GM19238 (cell line): ENCODE results near the gene SLC12A5.
"Not testable (repeated sequence)": the region's sequence is repeated elsewhere in the genome, so short reads cannot be mapped to it uniquely, and the experiment has no call there.

Source experiments
- DNase-seq: peaks from one replicate; pipeline ENCODE4 v3.0.0; 2011; ENCODE audit warnings: low spot score; ENCODE audit not compliant: insufficient read length

The SLC12A5 gene

GRCh38 chr20:46076806-46077205, 47.8 kb downstream of the SLC12A5 start:
- no peak for DNase-seq

GRCh38 chr20:46077642-46078305, 48.8 kb downstream of the SLC12A5 start:
- no peak for DNase-seq

GRCh38 chr20:46078954-46079353, 49.9 kb downstream of the SLC12A5 start:
- DNase-seq, result no peak

GRCh38 chr20:46081074-46081473, 52.1 kb downstream of the SLC12A5 start:
- DNase-seq, result no peak

- no peak for DNase-seq
Measured at GRCh38 chr20:46083101-46083500, 54.1 kb downstream of the SLC12A5 start.

- DNase-seq, result no peak
Measured at GRCh38 chr20:46083531-46084061, 54.6 kb downstream of the SLC12A5 start.

GRCh38 chr20:46084805-46085178, 55.8 kb downstream of the SLC12A5 start:
- no peak for DNase-seq

GRCh38 chr20:46085179-46085851, 56.3 kb downstream of the SLC12A5 start:
- DNase-seq, result no peak

GRCh38 chr20:46087161-46087560, 58.1 kb downstream of the SLC12A5 start:
- DNase-seq, result no peak

GRCh38 chr20:46088409-46089166, 59.6 kb downstream of the SLC12A5 start:
- DNase-seq, result no peak

GRCh38 chr20:46089167-46089416, 60.1 kb downstream of the SLC12A5 start:
- DNase-seq, result no peak

- peak; percentile 98 for DNase-seq
Measured at GRCh38 chr20:46089417-46090388, 60.7 kb downstream of the SLC12A5 start, which contains the start of gene NCOA5. TSS of gene NCOA5 (minus strand) at chr20:46089962. CDS start at chr20:46079424, 10,538 bp downstream.

GRCh38 chr20:46091622-46092535, 62.9 kb downstream of the SLC12A5 start:
- not testable (repeated sequence) for DNase-seq

- no peak for DNase-seq
Measured at GRCh38 chr20:46093531-46093930, 64.5 kb downstream of the SLC12A5 start.

GRCh38 chr20:46099491-46100287, 70.7 kb downstream of the SLC12A5 start:
- no peak for DNase-seq

GRCh38 chr20:46100444-46100843, 71.4 kb downstream of the SLC12A5 start:
- not testable (repeated sequence) for DNase-seq

- DNase-seq, result no peak
Measured at GRCh38 chr20:46100988-46101387, 72.0 kb downstream of the SLC12A5 start.

GRCh38 chr20:46101957-46102356, 72.9 kb downstream of the SLC12A5 start:
- DNase-seq, result no peak

- DNase-seq, result no peak
Measured at GRCh38 chr20:46102940-46103339, 73.9 kb downstream of the SLC12A5 start.
